ENCODE measurements around the gene P3H1.

The P3H1 gene

GRCh38 chr1:42788021-42788420 is 21.2 kb upstream of the P3H1 start:
- Histone ChIP-seq H3K9me3 (ENCODE audit: control insufficient read depth, low read length) (no peaks in the 10 kb centered on the region), H3K36me3 (ENCODE audit: control insufficient read depth, insufficient read depth, low read length) (peaks cover 8% of the 10 kb centered on the region), H3K4me3 (ENCODE audit: extremely low read depth, insufficient read depth, low read length, poor library complexity, severe bottlenecking) (no peak overlapping the region), H3K4me1 (ENCODE audit: control insufficient read depth, insufficient read depth, low read length, poor library complexity, severe bottlenecking) (peaks cover 3% of the 10 kb centered on the region), H3K27ac (ENCODE audit: low read depth, low read length, severe bottlenecking) (no peak overlapping the region)
- WGBS, 2 experiments (ENCODE audit: insufficient coverage in 2 of 2), result 100% methylated on average over 1 of the region's 1 CpG

GRCh38 chr1:42786097-42786496 is 19.3 kb upstream of the P3H1 start:
- Histone ChIP-seq H3K27ac (ENCODE audit: low read depth, low read length, severe bottlenecking) (no peak overlapping the region), H3K4me1 (ENCODE audit: control insufficient read depth, insufficient read depth, low read length, poor library complexity, severe bottlenecking) (peaks cover 3% of the 10 kb centered on the region), H3K4me3 (ENCODE audit: extremely low read depth, insufficient read depth, low read length, poor library complexity, severe bottlenecking) (no peak overlapping the region), H3K9me3 (ENCODE audit: control insufficient read depth, low read length) (no peaks in the 10 kb centered on the region), H3K36me3 (ENCODE audit: control insufficient read depth, insufficient read depth, low read length) (peaks cover 21% of the 10 kb centered on the region)
- WGBS, 2 experiments (ENCODE audit: insufficient coverage in 2 of 2), result 90 to 97% methylated on average over 3 to 5 of the region's 5 CpGs

- Histone ChIP-seq H3K27ac (ENCODE audit: low read depth, low read length, severe bottlenecking) (no peak within 1 kb of the TSS), H3K4me3 (ENCODE audit: extremely low read depth, insufficient read depth, low read length, poor library complexity, severe bottlenecking) (no peak within 1 kb of the TSS), H3K9me3 (ENCODE audit: control insufficient read depth, low read length) (no peaks in the 10 kb centered on the region), H3K36me3 (ENCODE audit: control insufficient read depth, insufficient read depth, low read length) (peaks cover 30% of the 10 kb centered on the region), H3K4me1 (ENCODE audit: control insufficient read depth, insufficient read depth, low read length, poor library complexity, severe bottlenecking) (peaks cover 3% of the 10 kb centered on the region)
- WGBS, 2 experiments (ENCODE audit: insufficient coverage in 2 of 2), result 89% methylated on average over 49 to 52 of the region's 54 CpGs
Observed at GRCh38 chr1:42784946-42785693, 18.3 kb upstream of the P3H1 start, which contains the start of gene TMEM269. Gene TMEM269, plus strand, starts transcription at chr1:42784991. Its CDS starts 4,903 bp downstream, at chr1:42789894.

GRCh38 chr1:42784547-42784945 is 17.7 kb upstream of the P3H1 start:
- no peak overlapping the region for H3K4me3 ChIP-seq (ENCODE audit: extremely low read depth, insufficient read depth, low read length, poor library complexity, severe bottlenecking)
- H3K36me3 ChIP-seq (ENCODE audit: control insufficient read depth, insufficient read depth, low read length), result peaks cover 36% of the 10 kb centered on the region
- WGBS, 2 experiments (ENCODE audit: insufficient coverage in 2 of 2), result 95 to 100% methylated on average over 7 to 15 of the region's 18 CpGs
- no peaks in the 10 kb centered on the region for H3K9me3 ChIP-seq (ENCODE audit: control insufficient read depth, low read length)
- H3K4me1 ChIP-seq (ENCODE audit: control insufficient read depth, insufficient read depth, low read length, poor library complexity, severe bottlenecking), result peaks cover 3% of the 10 kb centered on the region
- H3K27ac ChIP-seq (ENCODE audit: low read depth, low read length, severe bottlenecking), result no peak overlapping the region

GRCh38 chr1:42783092-42783491 is 16.3 kb upstream of the P3H1 start:
- no peak overlapping the region for H3K27ac ChIP-seq (ENCODE audit: low read depth, low read length, severe bottlenecking)
- peaks cover 3% of the 10 kb centered on the region for H3K4me1 ChIP-seq (ENCODE audit: control insufficient read depth, insufficient read depth, low read length, poor library complexity, severe bottlenecking)
- WGBS, 2 experiments (ENCODE audit: insufficient coverage in 2 of 2), result 80% methylated on average over 1 of the region's 2 CpGs; no CpG with 5 or more reads in 1 of the 2 experiments
- H3K4me3 ChIP-seq (ENCODE audit: extremely low read depth, insufficient read depth, low read length, poor library complexity, severe bottlenecking), result no peak overlapping the region
- no peaks in the 10 kb centered on the region for H3K9me3 ChIP-seq (ENCODE audit: control insufficient read depth, low read length)
- peaks cover 45% of the 10 kb centered on the region for H3K36me3 ChIP-seq (ENCODE audit: control insufficient read depth, insufficient read depth, low read length)

GRCh38 chr1:42780176-42780575 is 13.3 kb upstream of the P3H1 start:
- peaks cover 70% of the 10 kb centered on the region for H3K36me3 ChIP-seq (ENCODE audit: control insufficient read depth, insufficient read depth, low read length)
- WGBS, 2 experiments (ENCODE audit: insufficient coverage in 2 of 2), result 100% methylated on average over 1 of the region's 1 CpG; no CpG with 5 or more reads in 1 of the 2 experiments

GRCh38 chr1:42779725-42780124 is 12.9 kb upstream of the P3H1 start:
- WGBS, 2 experiments (ENCODE audit: insufficient coverage in 2 of 2), result 100% methylated on average over 2 of the region's 2 CpGs; no CpG with 5 or more reads in 1 of the 2 experiments
- Histone ChIP-seq H3K4me1 (ENCODE audit: control insufficient read depth, insufficient read depth, low read length, poor library complexity, severe bottlenecking) (no peaks in the 10 kb centered on the region), H3K27ac (ENCODE audit: low read depth, low read length, severe bottlenecking) (no peak overlapping the region), H3K36me3 (ENCODE audit: control insufficient read depth, insufficient read depth, low read length) (peaks cover 75% of the 10 kb centered on the region), H3K9me3 (ENCODE audit: control insufficient read depth, low read length) (no peaks in the 10 kb centered on the region), H3K4me3 (ENCODE audit: extremely low read depth, insufficient read depth, low read length, poor library complexity, severe bottlenecking) (no peak overlapping the region)

More at GRCh38 chr1:42780176-42780575, 13.3 kb upstream of the P3H1 start:
- Histone ChIP-seq H3K4me3 (ENCODE audit: extremely low read depth, insufficient read depth, low read length, poor library complexity, severe bottlenecking) (no peak overlapping the region), H3K9me3 (ENCODE audit: control insufficient read depth, low read length) (no peaks in the 10 kb centered on the region), H3K27ac (ENCODE audit: low read depth, low read length, severe bottlenecking) (no peak overlapping the region), H3K4me1 (ENCODE audit: control insufficient read depth, insufficient read depth, low read length, poor library complexity, severe bottlenecking) (peaks cover 1% of the 10 kb centered on the region)

GRCh38 chr1:42777852-42778251 is 11.0 kb upstream of the P3H1 start:
- Histone ChIP-seq H3K4me3 (ENCODE audit: extremely low read depth, insufficient read depth, low read length, poor library complexity, severe bottlenecking) (no peak overlapping the region), H3K36me3 (ENCODE audit: control insufficient read depth, insufficient read depth, low read length) (peaks cover 82% of the 10 kb centered on the region), H3K9me3 (ENCODE audit: control insufficient read depth, low read length) (no peaks in the 10 kb centered on the region), H3K4me1 (ENCODE audit: control insufficient read depth, insufficient read depth, low read length, poor library complexity, severe bottlenecking) (no peaks in the 10 kb centered on the region), H3K27ac (ENCODE audit: low read depth, low read length, severe bottlenecking) (no peak overlapping the region)

GRCh38 chr1:42776502-42776901 is 9.7 kb upstream of the P3H1 start:
- Histone ChIP-seq H3K4me1 (ENCODE audit: control insufficient read depth, insufficient read depth, low read length, poor library complexity, severe bottlenecking) (no peaks in the 10 kb centered on the region), H3K27ac (ENCODE audit: low read depth, low read length, severe bottlenecking) (no peak overlapping the region), H3K9me3 (ENCODE audit: control insufficient read depth, low read length) (no peaks in the 10 kb centered on the region), H3K4me3 (ENCODE audit: extremely low read depth, insufficient read depth, low read length, poor library complexity, severe bottlenecking) (no peak overlapping the region), H3K36me3 (ENCODE audit: control insufficient read depth, insufficient read depth, low read length) (peaks cover 80% of the 10 kb centered on the region)
- 97 to 98% methylated on average over 5 to 6 of the region's 6 CpGs for WGBS, 2 experiments (ENCODE audit: insufficient coverage in 2 of 2)

GRCh38 chr1:42774928-42775526 is 8.2 kb upstream of the P3H1 start:
- H3K4me1 ChIP-seq (ENCODE audit: control insufficient read depth, insufficient read depth, low read length, poor library complexity, severe bottlenecking), result no peaks in the 10 kb centered on the region
- no peak overlapping the region for H3K27ac ChIP-seq (ENCODE audit: low read depth, low read length, severe bottlenecking)
- no peak overlapping the region for H3K4me3 ChIP-seq (ENCODE audit: extremely low read depth, insufficient read depth, low read length, poor library complexity, severe bottlenecking)
- no peaks in the 10 kb centered on the region for H3K9me3 ChIP-seq (ENCODE audit: control insufficient read depth, low read length)
- peaks cover 76% of the 10 kb centered on the region for H3K36me3 ChIP-seq (ENCODE audit: control insufficient read depth, insufficient read depth, low read length)
- 93 to 97% methylated on average over 4 to 5 of the region's 5 CpGs for WGBS, 2 experiments (ENCODE audit: insufficient coverage in 2 of 2)

GRCh38 chr1:42773420-42773819 is 6.6 kb upstream of the P3H1 start:
- Histone ChIP-seq H3K27ac (ENCODE audit: low read depth, low read length, severe bottlenecking) (no peak overlapping the region), H3K9me3 (ENCODE audit: control insufficient read depth, low read length) (no peaks in the 10 kb centered on the region), H3K36me3 (ENCODE audit: control insufficient read depth, insufficient read depth, low read length) (peaks cover 76% of the 10 kb centered on the region), H3K4me1 (ENCODE audit: control insufficient read depth, insufficient read depth, low read length, poor library complexity, severe bottlenecking) (no peaks in the 10 kb centered on the region), H3K4me3 (ENCODE audit: extremely low read depth, insufficient read depth, low read length, poor library complexity, severe bottlenecking) (no peak overlapping the region)
- 0% methylated on average over 1 of the region's 2 CpGs; no CpG with 5 or more reads in 1 of the 2 experiments for WGBS, 2 experiments (ENCODE audit: insufficient coverage in 2 of 2)
